HEK293 (cell line): ENCODE results near the gene CHIT1.

Source experiments
- CTCF ChIA-PET: fragments of 350-600 bp; formaldehyde crosslinking; extraction: SDS; loops from one replicate; lab custom pipeline; 2021; ENCODE audit warnings: antibody characterized with exemption; lab: Yijun Ruan, JAX
- POLR2A ChIA-PET: fragments of 300-600 bp; formaldehyde crosslinking; extraction: SDS; loops from one replicate; lab custom pipeline; 2020; ENCODE audit warnings: antibody characterized with exemption, inconsistent platforms; lab: Yijun Ruan, JAX
- H3K27ac ChIP-seq: fragments of 200-500 bp; sonication (Bioruptor generic); 2 replicates; pipeline ENCODE4 v1.5.1; 2014; ENCODE audit warnings: low read depth, low read length, control low read depth, inconsistent platforms; ENCODE audit errors: extremely low read depth
- H3K36me3 ChIP-seq, 2 experiments: fragments of 200-500 bp in 1 of 2; sonication (Bioruptor generic) in 1 of 2; 1 replicate in 1 of 2; 2 replicates in 1 of 2; pipeline ENCODE4 v1.5.1; 2014 to 2017; ENCODE audit warnings: inconsistent platforms in 2 of 2, low read length in 2 of 2; ENCODE audit not compliant: control insufficient read depth in 2 of 2, insufficient read depth in 1 of 2
- H3K4me1 ChIP-seq: fragments of 200-500 bp; sonication (Bioruptor generic); 2 replicates; pipeline ENCODE4 v1.5.1; 2014; ENCODE audit warnings: mild to moderate bottlenecking, low read length, inconsistent platforms; ENCODE audit not compliant: control insufficient read depth, insufficient read depth
- H3K4me3 ChIP-seq: 2 replicates; pipeline ENCODE4 v1.5.1; 2011; ENCODE audit warnings: low read depth, mild to moderate bottlenecking, control low read depth, low read length, moderate library complexity
- H3K9me3 ChIP-seq: fragments of 200-500 bp; sonication (Bioruptor generic); 2 replicates; pipeline ENCODE4 v1.5.1; 2014; ENCODE audit warnings: low read depth, low read length, inconsistent platforms; ENCODE audit not compliant: control insufficient read depth, insufficient read depth
- GLIS1 ChIP-seq: fragments of 450-650 bp; formaldehyde crosslinking; IDR thresholded peaks from 2 replicates; pipeline ENCODE4 v1.5.1; 2016; ENCODE audit warnings: missing biosample characterization, missing genetic modification characterization
- HOXC10 ChIP-seq: sonication (generic); formaldehyde crosslinking; IDR thresholded peaks from 2 replicates; pipeline ENCODE4 v1.8.1; 2023; ENCODE audit warnings: mild to moderate bottlenecking, missing genetic modification reagents
- ZFP3 ChIP-seq: fragments of 450-650 bp; formaldehyde crosslinking; IDR thresholded peaks from 2 replicates; pipeline ENCODE4 v1.5.1; 2016; ENCODE audit warnings: low read depth, missing biosample characterization, missing genetic modification characterization
- ZIC2 ChIP-seq: fragments of 450-650 bp; formaldehyde crosslinking; IDR thresholded peaks from 2 replicates; pipeline ENCODE4 v1.5.1; 2016; ENCODE audit warnings: missing biosample characterization, missing genetic modification characterization
- ZNF132 ChIP-seq: fragments of 450-650 bp; formaldehyde crosslinking; IDR thresholded peaks from 2 replicates; pipeline ENCODE4 v1.5.1; 2017; ENCODE audit warnings: missing biosample characterization, missing genetic modification characterization, borderline replicate concordance
- ZNF184 ChIP-seq: fragments of 450-650 bp; IDR thresholded peaks from 2 replicates; pipeline ENCODE4 v1.5.1; 2018; ENCODE audit warnings: missing biosample characterization, mild to moderate bottlenecking, missing genetic modification characterization
- ZNF211 ChIP-seq: fragments of 450-650 bp; formaldehyde crosslinking; IDR thresholded peaks from 2 replicates; pipeline ENCODE4 v1.5.1; 2016; ENCODE audit warnings: low read depth, missing biosample characterization, missing genetic modification characterization
- ZNF221 ChIP-seq: fragments of 450-650 bp; formaldehyde crosslinking; IDR thresholded peaks from 2 replicates; pipeline ENCODE4 v1.5.1; 2017; ENCODE audit warnings: missing biosample characterization, missing genetic modification characterization, borderline replicate concordance
- ZNF350 ChIP-seq: fragments of 450-650 bp; formaldehyde crosslinking; IDR thresholded peaks from 2 replicates; pipeline ENCODE4 v1.5.0; 2017; ENCODE audit warnings: missing biosample characterization, mild to moderate bottlenecking, missing genetic modification characterization
- ZNF529 ChIP-seq: fragments of 450-650 bp; formaldehyde crosslinking; IDR thresholded peaks from 2 replicates; pipeline ENCODE4 v1.5.1; 2017; ENCODE audit warnings: missing genetic modification characterization, missing biosample characterization; ENCODE audit not compliant: insufficient replicate concordance
- ZNF530 ChIP-seq: fragments of 450-650 bp; formaldehyde crosslinking; IDR thresholded peaks from 2 replicates; pipeline ENCODE4 v1.5.1; 2016; ENCODE audit warnings: low read depth, missing biosample characterization, missing genetic modification characterization
- ZNF626 ChIP-seq: fragments of 450-650 bp; sonication (Bioruptor Pico); formaldehyde crosslinking; IDR thresholded peaks from 2 replicates; pipeline ENCODE4 v1.5.1; 2018; ENCODE audit warnings: missing biosample characterization, missing genetic modification characterization, inconsistent platforms
- ZNF654 ChIP-seq: fragments of 450-650 bp; formaldehyde crosslinking; IDR thresholded peaks from 2 replicates; pipeline ENCODE4 v1.5.1; 2016; ENCODE audit warnings: low read depth, missing biosample characterization, missing genetic modification characterization
- ZNF660 ChIP-seq: fragments of 450-650 bp; IDR thresholded peaks from 2 replicates; pipeline ENCODE4 v1.5.1; 2018; ENCODE audit warnings: missing biosample characterization, mild to moderate bottlenecking, missing genetic modification characterization
- ZNF768 ChIP-seq: fragments of 450-650 bp; formaldehyde crosslinking; IDR thresholded peaks from 2 replicates; pipeline ENCODE4 v1.5.1; 2018; ENCODE audit warnings: missing biosample characterization, mild to moderate bottlenecking, missing genetic modification characterization
- ZXDB ChIP-seq: fragments of 450-650 bp; formaldehyde crosslinking; IDR thresholded peaks from 2 replicates; pipeline ENCODE4 v1.5.1; 2016; ENCODE audit warnings: missing biosample characterization, missing genetic modification characterization
- TF ChIP-seq, protein P1 (sequence below): sonication (generic); formaldehyde crosslinking; IDR thresholded peaks from 2 replicates; pipeline ENCODE4 v1.8.1; 2022; ENCODE audit warnings: mild to moderate bottlenecking, moderate library complexity, missing genetic modification reagents
- TF ChIP-seq, protein P2 (sequence below): fragments of 450-650 bp; formaldehyde crosslinking; IDR thresholded peaks from 2 replicates; pipeline ENCODE4 v1.5.1; 2016; ENCODE audit warnings: missing biosample characterization, missing genetic modification characterization, borderline replicate concordance
- TF ChIP-seq, protein P3 (sequence below): fragments of 450-650 bp; formaldehyde crosslinking; IDR thresholded peaks from 2 replicates; pipeline ENCODE4 v1.5.1; 2016; ENCODE audit warnings: missing biosample characterization, missing genetic modification characterization
- TF ChIP-seq, protein P4 (sequence below): fragments of 450-650 bp; formaldehyde crosslinking; IDR thresholded peaks from 2 replicates; pipeline ENCODE4 v1.5.1; 2017; ENCODE audit warnings: missing biosample characterization, missing genetic modification characterization
- TF ChIP-seq, protein P5 (sequence below): fragments of 450-650 bp; formaldehyde crosslinking; optimal IDR thresholded peaks from 2 replicates; pipeline ENCODE3; 2016; ENCODE audit warnings: missing biosample characterization, mild to moderate bottlenecking, missing genetic modification characterization
- TF ChIP-seq, protein P6 (sequence below): fragments of 450-650 bp; formaldehyde crosslinking; IDR thresholded peaks from 2 replicates; pipeline ENCODE4 v1.5.1; 2016; ENCODE audit warnings: missing biosample characterization, missing genetic modification characterization

Gene CHIT1

GRCh38 chr1:203178083-203178482, 51.4 kb downstream of the CHIT1 start:
- POLR2A ChIA-PET = no interaction called here
- no peaks in the 10 kb centered on the region for H3K9me3 ChIP-seq
- H3K36me3 ChIP-seq = no peaks in the 10 kb centered on the region
- H3K4me3 ChIP-seq = no peak overlapping the region
- no peak overlapping the region for H3K27ac ChIP-seq
- TF ChIP-seq, protein P1, sequence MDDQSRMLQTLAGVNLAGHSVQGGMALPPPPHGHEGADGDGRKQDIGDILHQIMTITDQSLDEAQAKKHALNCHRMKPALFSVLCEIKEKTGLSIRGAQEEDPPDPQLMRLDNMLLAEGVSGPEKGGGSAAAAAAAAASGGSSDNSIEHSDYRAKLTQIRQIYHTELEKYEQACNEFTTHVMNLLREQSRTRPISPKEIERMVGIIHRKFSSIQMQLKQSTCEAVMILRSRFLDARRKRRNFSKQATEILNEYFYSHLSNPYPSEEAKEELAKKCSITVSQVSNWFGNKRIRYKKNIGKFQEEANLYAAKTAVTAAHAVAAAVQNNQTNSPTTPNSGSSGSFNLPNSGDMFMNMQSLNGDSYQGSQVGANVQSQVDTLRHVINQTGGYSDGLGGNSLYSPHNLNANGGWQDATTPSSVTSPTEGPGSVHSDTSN (CRISPR knock-in tag) = no peak
- TF ChIP-seq ZNF184 (tag by site-specific recombination) (no peak), ZNF350 (no peak), ZNF654 (tag by site-specific recombination) (no peak), ZNF211 (tag by site-specific recombination) (no peak), ZFP3 (tag by site-specific recombination) (no peak), ZNF768 (tag by site-specific recombination) (no peak)
- TF ChIP-seq, protein P2, sequence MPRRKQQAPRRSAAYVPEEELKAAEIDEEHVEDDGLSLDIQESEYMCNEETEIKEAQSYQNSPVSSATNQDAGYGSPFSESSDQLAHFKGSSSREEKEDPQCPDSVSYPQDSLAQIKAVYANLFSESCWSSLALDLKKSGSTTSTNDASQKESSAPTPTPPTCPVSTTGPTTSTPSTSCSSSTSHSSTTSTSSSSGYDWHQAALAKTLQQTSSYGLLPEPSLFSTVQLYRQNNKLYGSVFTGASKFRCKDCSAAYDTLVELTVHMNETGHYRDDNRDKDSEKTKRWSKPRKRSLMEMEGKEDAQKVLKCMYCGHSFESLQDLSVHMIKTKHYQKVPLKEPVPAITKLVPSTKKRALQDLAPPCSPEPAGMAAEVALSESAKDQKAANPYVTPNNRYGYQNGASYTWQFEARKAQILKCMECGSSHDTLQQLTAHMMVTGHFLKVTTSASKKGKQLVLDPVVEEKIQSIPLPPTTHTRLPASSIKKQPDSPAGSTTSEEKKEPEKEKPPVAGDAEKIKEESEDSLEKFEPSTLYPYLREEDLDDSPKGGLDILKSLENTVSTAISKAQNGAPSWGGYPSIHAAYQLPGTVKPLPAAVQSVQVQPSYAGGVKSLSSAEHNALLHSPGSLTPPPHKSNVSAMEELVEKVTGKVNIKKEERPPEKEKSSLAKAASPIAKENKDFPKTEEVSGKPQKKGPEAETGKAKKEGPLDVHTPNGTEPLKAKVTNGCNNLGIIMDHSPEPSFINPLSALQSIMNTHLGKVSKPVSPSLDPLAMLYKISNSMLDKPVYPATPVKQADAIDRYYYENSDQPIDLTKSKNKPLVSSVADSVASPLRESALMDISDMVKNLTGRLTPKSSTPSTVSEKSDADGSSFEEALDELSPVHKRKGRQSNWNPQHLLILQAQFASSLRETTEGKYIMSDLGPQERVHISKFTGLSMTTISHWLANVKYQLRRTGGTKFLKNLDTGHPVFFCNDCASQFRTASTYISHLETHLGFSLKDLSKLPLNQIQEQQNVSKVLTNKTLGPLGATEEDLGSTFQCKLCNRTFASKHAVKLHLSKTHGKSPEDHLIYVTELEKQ (tag by site-specific recombination) = no peak
- TF ChIP-seq, all 188 proteins: peak for 0
- CTCF ChIA-PET = interaction anchor here (1.0 kb wide), 1 partner anchor 60 kb away, joined by 5 read pairs; no protein-coding TSS in a partner anchor
- H3K4me1 ChIP-seq = no peaks in the 10 kb centered on the region; the same call in 1 of the 2 replicates

- Histone ChIP-seq H3K36me3 (no peaks in the 10 kb centered on the region), H3K4me3 (no peak overlapping the region), H3K27ac (no peak overlapping the region), H3K4me1 (no peaks in the 10 kb centered on the region; the same call in 1 of the 2 replicates), H3K9me3 (no peaks in the 10 kb centered on the region)
- CTCF ChIA-PET = interaction anchor here (1.0 kb wide), 1 partner anchor 59 kb away, joined by 5 read pairs; no protein-coding TSS in a partner anchor
- POLR2A ChIA-PET = no interaction called here
- TF ChIP-seq, protein P3, sequence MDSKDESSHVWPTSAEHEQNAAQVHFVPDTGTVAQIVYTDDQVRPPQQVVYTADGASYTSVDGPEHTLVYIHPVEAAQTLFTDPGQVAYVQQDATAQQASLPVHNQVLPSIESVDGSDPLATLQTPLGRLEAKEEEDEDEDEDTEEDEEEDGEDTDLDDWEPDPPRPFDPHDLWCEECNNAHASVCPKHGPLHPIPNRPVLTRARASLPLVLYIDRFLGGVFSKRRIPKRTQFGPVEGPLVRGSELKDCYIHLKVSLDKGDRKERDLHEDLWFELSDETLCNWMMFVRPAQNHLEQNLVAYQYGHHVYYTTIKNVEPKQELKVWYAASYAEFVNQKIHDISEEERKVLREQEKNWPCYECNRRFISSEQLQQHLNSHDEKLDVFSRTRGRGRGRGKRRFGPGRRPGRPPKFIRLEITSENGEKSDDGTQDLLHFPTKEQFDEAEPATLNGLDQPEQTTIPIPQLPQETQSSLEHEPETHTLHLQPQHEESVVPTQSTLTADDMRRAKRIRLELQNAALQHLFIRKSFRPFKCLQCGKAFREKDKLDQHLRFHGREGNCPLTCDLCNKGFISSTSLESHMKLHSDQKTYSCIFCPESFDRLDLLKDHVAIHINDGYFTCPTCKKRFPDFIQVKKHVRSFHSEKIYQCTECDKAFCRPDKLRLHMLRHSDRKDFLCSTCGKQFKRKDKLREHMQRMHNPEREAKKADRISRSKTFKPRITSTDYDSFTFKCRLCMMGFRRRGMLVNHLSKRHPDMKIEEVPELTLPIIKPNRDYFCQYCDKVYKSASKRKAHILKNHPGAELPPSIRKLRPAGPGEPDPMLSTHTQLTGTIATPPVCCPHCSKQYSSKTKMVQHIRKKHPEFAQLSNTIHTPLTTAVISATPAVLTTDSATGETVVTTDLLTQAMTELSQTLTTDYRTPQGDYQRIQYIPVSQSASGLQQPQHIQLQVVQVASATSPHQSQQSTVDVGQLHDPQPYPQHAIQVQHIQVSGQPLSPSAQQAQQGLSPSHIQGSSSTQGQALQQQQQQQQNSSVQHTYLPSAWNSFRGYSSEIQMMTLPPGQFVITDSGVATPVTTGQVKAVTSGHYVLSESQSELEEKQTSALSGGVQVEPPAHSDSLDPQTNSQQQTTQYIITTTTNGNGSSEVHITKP (tag by site-specific recombination) = no peak
- no peak for TF ChIP-seq ZXDB (tag by site-specific recombination)
- no peak for TF ChIP-seq HOXC10 (CRISPR knock-in tag)
- TF ChIP-seq ZNF530 = no peak
- no peak for TF ChIP-seq ZNF529 (tag by site-specific recombination)
- no peak for TF ChIP-seq ZNF350
- TF ChIP-seq, protein P4, sequence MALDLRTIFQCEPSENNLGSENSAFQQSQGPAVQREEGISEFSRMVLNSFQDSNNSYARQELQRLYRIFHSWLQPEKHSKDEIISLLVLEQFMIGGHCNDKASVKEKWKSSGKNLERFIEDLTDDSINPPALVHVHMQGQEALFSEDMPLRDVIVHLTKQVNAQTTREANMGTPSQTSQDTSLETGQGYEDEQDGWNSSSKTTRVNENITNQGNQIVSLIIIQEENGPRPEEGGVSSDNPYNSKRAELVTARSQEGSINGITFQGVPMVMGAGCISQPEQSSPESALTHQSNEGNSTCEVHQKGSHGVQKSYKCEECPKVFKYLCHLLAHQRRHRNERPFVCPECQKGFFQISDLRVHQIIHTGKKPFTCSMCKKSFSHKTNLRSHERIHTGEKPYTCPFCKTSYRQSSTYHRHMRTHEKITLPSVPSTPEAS (tag by site-specific recombination) = no peak
- TF ChIP-seq, protein P5, sequence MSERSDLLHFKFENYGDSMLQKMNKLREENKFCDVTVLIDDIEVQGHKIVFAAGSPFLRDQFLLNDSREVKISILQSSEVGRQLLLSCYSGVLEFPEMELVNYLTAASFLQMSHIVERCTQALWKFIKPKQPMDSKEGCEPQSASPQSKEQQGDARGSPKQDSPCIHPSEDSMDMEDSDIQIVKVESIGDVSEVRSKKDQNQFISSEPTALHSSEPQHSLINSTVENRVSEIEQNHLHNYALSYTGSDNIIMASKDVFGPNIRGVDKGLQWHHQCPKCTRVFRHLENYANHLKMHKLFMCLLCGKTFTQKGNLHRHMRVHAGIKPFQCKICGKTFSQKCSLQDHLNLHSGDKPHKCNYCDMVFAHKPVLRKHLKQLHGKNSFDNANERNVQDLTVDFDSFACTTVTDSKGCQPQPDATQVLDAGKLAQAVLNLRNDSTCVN (tag by site-specific recombination) = no peak
- TF ChIP-seq, protein P6, sequence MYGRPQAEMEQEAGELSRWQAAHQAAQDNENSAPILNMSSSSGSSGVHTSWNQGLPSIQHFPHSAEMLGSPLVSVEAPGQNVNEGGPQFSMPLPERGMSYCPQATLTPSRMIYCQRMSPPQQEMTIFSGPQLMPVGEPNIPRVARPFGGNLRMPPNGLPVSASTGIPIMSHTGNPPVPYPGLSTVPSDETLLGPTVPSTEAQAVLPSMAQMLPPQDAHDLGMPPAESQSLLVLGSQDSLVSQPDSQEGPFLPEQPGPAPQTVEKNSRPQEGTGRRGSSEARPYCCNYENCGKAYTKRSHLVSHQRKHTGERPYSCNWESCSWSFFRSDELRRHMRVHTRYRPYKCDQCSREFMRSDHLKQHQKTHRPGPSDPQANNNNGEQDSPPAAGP (tag by site-specific recombination) = peak; percentile 72
- TF ChIP-seq ZNF221 (tag by site-specific recombination) = no peak
- TF ChIP-seq GLIS1 = peak; percentile 52; the same call in 1 of the 2 replicates
- peak; percentile 38 for TF ChIP-seq ZIC2 (tag by site-specific recombination)
- TF ChIP-seq ZNF132 = no peak
- TF ChIP-seq ZNF626 = no peak
- TF ChIP-seq ZNF660 = no peak
Measured at GRCh38 chr1:203177470-203178039, 51.9 kb downstream of the CHIT1 start.
